K562 (cell line): ENCODE measurements around the gene BPNT1. TPM values are rescaled to one million over a fixed set of nuclear protein-coding genes. Genes with fewer than 3 reads are reported as not detected.

Experiments used
- ATAC-seq: fragments of 200-7000 bp; cut with Tn5 transposase; 3 replicates; pipeline ENCODE4 v1.9.1; 2020; ENCODE audit warnings: moderate library complexity
- BruUV-seq: library from RNA; stranded (reverse); fragments of 400-500 nt; replicated peaks from 2 replicates; lab custom pipeline; 2021; lab: Mats Ljungman, UMichigan
- CTCF ChIA-PET: fragments of 300-600 bp; formaldehyde crosslinking; extraction: SDS; loops from one replicate; lab custom pipeline; 2021; ENCODE audit warnings: low intra/inter-chr PET ratio; lab: Yijun Ruan, JAX
- POLR2A ChIA-PET: fragments of 300-600, 350-650 bp; sonication (Branson Sonifier 250); formaldehyde crosslinking; extraction: SDS; loops from one replicate; lab custom pipeline; 2021; ENCODE audit warnings: antibody characterized with exemption, inconsistent platforms; lab: Yijun Ruan, JAX
- DNase-seq, 4 experiments: peaks; one replicate each; pipeline versions ENCODE4 v3.0.0 to v3.0.0-alpha.2; 2011 to 2018; ENCODE audit warnings: low spot score in 3 of 4, mixed read lengths in 3 of 4; ENCODE audit errors: extremely low read depth in 1 of 4
- FAIRE-seq: peaks from 2 replicates; lab custom pipeline; 2011; peaks lifted over from hg19 to GRCh38; lab: Jason Lieb, UNC
- H2AFZ ChIP-seq: 2 replicates; pipeline ENCODE4 v1.6.0; 2011; ENCODE audit warnings: low read depth, low read length, control low read depth, inconsistent platforms
- H3K27ac ChIP-seq: fragments of 200-600 bp; 3 replicates; pipeline ENCODE4 v1.8.0; 2011; ENCODE audit warnings: low read depth, mild to moderate bottlenecking, control low read depth, inconsistent platforms, low read length, moderate library complexity, mixed read lengths; ENCODE audit errors: extremely low read depth
- H3K27me3 ChIP-seq, 2 experiments: fragments of 300-600 bp in 1 of 2; 2 replicates in 1 of 2; 3 replicates in 1 of 2; pipeline versions ENCODE4 v1.6.0 to v1.8.0; 2011; ENCODE audit warnings: inconsistent platforms in 2 of 2, low read length in 2 of 2, mild to moderate bottlenecking in 1 of 2, mixed read lengths in 1 of 2, moderate library complexity in 1 of 2; ENCODE audit not compliant: control insufficient read depth in 2 of 2, insufficient read depth in 2 of 2
- H3K36me3 ChIP-seq: fragments of 300-600 bp; 3 replicates; pipeline ENCODE4 v1.8.0; 2011; ENCODE audit warnings: mild to moderate bottlenecking, low read length, inconsistent platforms; ENCODE audit not compliant: control insufficient read depth, insufficient read depth
- H3K4me1 ChIP-seq, 2 experiments: fragments of 200-600 bp in 1 of 2; replicated peaks in 1 of 2; 2 replicates in 1 of 2; 3 replicates in 1 of 2; pipeline versions ENCODE4 v1.5.1 to v1.8.0; 2011; ENCODE audit warnings: inconsistent platforms in 2 of 2, low read length in 2 of 2, mild to moderate bottlenecking in 1 of 2, mixed read lengths in 1 of 2, moderate library complexity in 1 of 2; ENCODE audit not compliant: control insufficient read depth in 2 of 2, insufficient read depth in 2 of 2
- H3K4me2 ChIP-seq: 2 replicates; pipeline ENCODE4 v1.6.1; 2011; ENCODE audit warnings: low read length, control low read depth, inconsistent platforms, mixed read lengths; ENCODE audit not compliant: insufficient read depth
- H3K4me3 ChIP-seq: fragments of 200-600 bp; sonication (generic), shearing (Covaris generic); 2 replicates; pipeline ENCODE4 v1.5.1; 2016; ENCODE audit warnings: control low read depth, inconsistent platforms
- H3K79me2 ChIP-seq: fragments of 200-600 bp; 3 replicates; pipeline ENCODE4 v1.8.0; 2011; ENCODE audit warnings: low read length, inconsistent platforms; ENCODE audit not compliant: control insufficient read depth, insufficient read depth
- H3K9ac ChIP-seq, 2 experiments: 2 replicates each; pipeline versions ENCODE4 v1.6.0 to v1.6.1; 2011; ENCODE audit warnings: low read depth in 2 of 2, low read length in 2 of 2, control low read depth in 1 of 2, inconsistent platforms in 1 of 2, mild to moderate bottlenecking in 1 of 2, mixed read lengths in 1 of 2; ENCODE audit not compliant: insufficient read depth in 1 of 2
- H3K9me1 ChIP-seq: one replicate; pipeline ENCODE4 v1.6.0; 2011; ENCODE audit warnings: inconsistent platforms, mild to moderate bottlenecking, low read length, moderate library complexity; ENCODE audit not compliant: control insufficient read depth, insufficient read depth
- H3K9me3 ChIP-seq: replicated peaks from 2 replicates; pipeline ENCODE4 v1.5.1; 2011; ENCODE audit warnings: low read depth, low read length, inconsistent platforms; ENCODE audit not compliant: control insufficient read depth, insufficient read depth
- H4K20me1 ChIP-seq: replicated peaks from 2 replicates; pipeline ENCODE4 v1.6.1; 2011; ENCODE audit warnings: low read length, inconsistent platforms, mixed read lengths; ENCODE audit not compliant: control insufficient read depth, insufficient read depth
- COPS2 ChIP-seq: fragments of 450-650 bp; conservative IDR thresholded peaks from 2 replicates; pipeline ENCODE4 v1.6.1; 2016; ENCODE audit warnings: mild to moderate bottlenecking, moderate library complexity
- GABPA ChIP-seq: fragments of 200-800 bp; sonication (Bioruptor generic); conservative IDR thresholded peaks from 2 replicates; pipeline ENCODE4 v1.6.1; 2016; ENCODE audit warnings: low read depth, missing genetic modification characterization, missing compliant biosample characterization
- KAT2B ChIP-seq: IDR thresholded peaks from one replicate; pipeline ENCODE4 v1.6.1; 2012; ENCODE audit warnings: low read depth, mild to moderate bottlenecking, control low read depth, inconsistent platforms, low read length, moderate library complexity
- KDM5B ChIP-seq: fragments of 200-600 bp; sonication (generic); IDR thresholded peaks from 2 replicates; pipeline ENCODE4 v1.6.1; 2012; ENCODE audit warnings: low read depth, mild to moderate bottlenecking, moderate library complexity, low read length, control low read depth, inconsistent platforms; ENCODE audit not compliant: insufficient replicate concordance
- MTF1 ChIP-seq: fragments of 250-450 bp; sonication (Bioruptor Pico); IDR thresholded peaks from 2 replicates; pipeline ENCODE4 v1.9.0; 2021; ENCODE audit warnings: moderate library complexity, mild to moderate bottlenecking, inconsistent platforms, borderline replicate concordance
- MYBL2 ChIP-seq, 2 experiments: fragments of 450-650 bp in 1 of 2; sonication (generic) in 1 of 2; formaldehyde crosslinking in 1 of 2; IDR thresholded peaks; 2 replicates each; pipeline versions ENCODE4 v1.6.1 to v1.8.1; 2017 to 2022; ENCODE audit warnings: borderline replicate concordance in 1 of 2, inconsistent platforms in 1 of 2, low read depth in 1 of 2, mild to moderate bottlenecking in 1 of 2, missing genetic modification reagents in 1 of 2, moderate library complexity in 1 of 2
- NR0B1 ChIP-seq: fragments of 450-650 bp; IDR thresholded peaks from one replicate; pipeline ENCODE4 v1.6.1; 2018; ENCODE audit warnings: mild to moderate bottlenecking, moderate library complexity; ENCODE audit not compliant: partially characterized antibody
- PRPF4 ChIP-seq: fragments of 200-400 bp; formaldehyde crosslinking; IDR thresholded peaks from one replicate; pipeline ENCODE4 v1.6.1; 2017; ENCODE audit warnings: low read length, low read depth, mild to moderate bottlenecking; ENCODE audit not compliant: insufficient read depth, poor library complexity, severe bottlenecking
- SRSF9 ChIP-seq: fragments of 200-400 bp; formaldehyde crosslinking; IDR thresholded peaks from 2 replicates; pipeline ENCODE4 v1.6.1; 2017; ENCODE audit warnings: low read depth, low read length, borderline replicate concordance
- ZFX ChIP-seq: sonication (generic); formaldehyde crosslinking; IDR thresholded peaks from 2 replicates; pipeline ENCODE4 v1.8.0; 2022; ENCODE audit warnings: mild to moderate bottlenecking, missing genetic modification reagents, moderate library complexity
- ZNF75A ChIP-seq: fragments of 450-650 bp; formaldehyde crosslinking; IDR thresholded peaks from 2 replicates; pipeline ENCODE4 v1.4.0; 2020; ENCODE audit warnings: mild to moderate bottlenecking
- WGBS: fragments of 100-300 bp; shearing (Covaris generic); methylation state at CpG from one replicate; pipeline ENCODE4 v1.1.6; 2016; ENCODE audit warnings: low coverage, mixed read lengths; ENCODE audit not compliant: insufficient coverage; ENCODE audit errors: missing lambda C conversion rate; 5-methylcytosine and 5-hydroxymethylcytosine counted together
- in situ Hi-C: fragments of 300-500 bp; cut with MboI; formaldehyde crosslinking; loops from 4 replicates; pipeline ENCODE4 v1.15.0; 2018; ENCODE audit warnings: inconsistent platforms, mixed read lengths
- intact Hi-C: fragments of 100-400 bp; cut with micrococcal nuclease; formaldehyde crosslinking; loops from 2 replicates; pipeline ENCODE4 v1.14.2; 2022
- polyA plus RNA-seq, 8 experiments: library from polyadenylated mRNA; depleted of rRNA in 4 of 8; stranded (reverse) in 5 of 8; unstranded in 3 of 8; fragments of >200 nt; fragmentation: Nextera tagmentation in 2 of 8; fragmentation: Illumina TruSeq in 1 of 8; extraction: Ambion mirVana in 2 of 8; extraction: Trizol in 1 of 8; gene quantifications; 2 replicates each; pipeline versions ENCODE4 v1.2.1 to v1.2.3, GENCODE V29; 2011 to 2014; ENCODE audit warnings: inconsistent platforms in 1 of 8, missing spikeins in 1 of 8
- total RNA-seq, 7 experiments: library from RNA; depleted of rRNA in 6 of 7; stranded (reverse); fragments of >200 nt in 6 of 7; fragmentation: Illumina TruSeq in 2 of 7; extraction: Trizol in 2 of 7; gene quantifications; 2 replicates each; pipeline versions ENCODE4 v1.2.1 to v1.2.3, GENCODE V29; 2011 to 2021; ENCODE audit warnings: low replicate concordance in 1 of 7
- TF ChIP-seq, protein P1 (sequence below): fragments of 450-650 bp; formaldehyde crosslinking; IDR thresholded peaks from 2 replicates; pipeline ENCODE4 v1.4.0; 2022; ENCODE audit warnings: missing genetic modification characterization

BPNT1 gene
- total and polyA plus RNA-seq, 9 of the 15 experiments (the other 6 are each of a cell fraction or from before 2014, with no cell fraction given) = 30.2 to 73.8 (median 40.5) TPM

- TF ChIP-seq ZFX (CRISPR knock-in tag) = no peak
- TF ChIP-seq, protein P1, sequence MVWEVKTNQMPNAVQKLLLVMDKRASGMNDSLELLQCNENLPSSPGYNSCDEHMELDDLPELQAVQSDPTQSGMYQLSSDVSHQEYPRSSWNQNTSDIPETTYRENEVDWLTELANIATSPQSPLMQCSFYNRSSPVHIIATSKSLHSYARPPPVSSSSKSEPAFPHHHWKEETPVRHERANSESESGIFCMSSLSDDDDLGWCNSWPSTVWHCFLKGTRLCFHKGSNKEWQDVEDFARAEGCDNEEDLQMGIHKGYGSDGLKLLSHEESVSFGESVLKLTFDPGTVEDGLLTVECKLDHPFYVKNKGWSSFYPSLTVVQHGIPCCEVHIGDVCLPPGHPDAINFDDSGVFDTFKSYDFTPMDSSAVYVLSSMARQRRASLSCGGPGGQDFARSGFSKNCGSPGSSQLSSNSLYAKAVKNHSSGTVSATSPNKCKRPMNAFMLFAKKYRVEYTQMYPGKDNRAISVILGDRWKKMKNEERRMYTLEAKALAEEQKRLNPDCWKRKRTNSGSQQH = no peak
- TF ChIP-seq MYBL2 (IDR thresholded peaks at IDR 0.05; ENCODE audit: low read depth) = no peak
- TF ChIP-seq MYBL2 (CRISPR knock-in tag; IDR thresholded peaks at IDR 0.05; ENCODE audit: borderline replicate concordance) = no peak
- TF ChIP-seq NR0B1 = no peak
Observed at GRCh38 chr1:220032911-220033310, 56.7 kb downstream of the BPNT1 start (continued).

GRCh38 chr1:220031287-220031686 is 58.3 kb downstream of the BPNT1 start:
- Histone ChIP-seq H3K27me3 (no peaks in the 10 kb centered on the region), H3K9me3 (no peaks in the 10 kb centered on the region), H2AFZ (no peak overlapping the region), H3K27ac (no peak overlapping the region), H3K9ac (no peak overlapping the region), H3K79me2 (peaks cover 32% of the 10 kb centered on the region), H3K4me3 (no peak overlapping the region), H3K9me1 (no peaks in the 10 kb centered on the region), H3K4me2 (no peak overlapping the region)
- in situ Hi-C loops = no loop called here
- FAIRE-seq = no peak
- no peak for ATAC-seq
- CTCF ChIA-PET = no interaction called here
- DNase-seq = no peak
- WGBS = 91% methylated on average over 2 of the region's 2 CpGs
- POLR2A ChIA-PET = interaction anchor here (1.3 to 1.6 kb wide), 3 partner anchors 8 to 28 kb away, joined by 3 to 11 read pairs (median 3); no protein-coding TSS in a partner anchor
- TSS peak; percentile 3 for BruUV-seq
- TF ChIP-seq PRPF4 = no peak
- TF ChIP-seq KDM5B = no peak
- TF ChIP-seq SRSF9 = no peak
- TF ChIP-seq GABPA (tag) = no peak
- TF ChIP-seq KAT2B = no peak
- TF ChIP-seq COPS2 = no peak
- no peak for TF ChIP-seq ZNF75A (CRISPR knock-in tag)
- TF ChIP-seq MTF1 (CRISPR knock-in tag) = no peak
- TF ChIP-seq, all 486 proteins: peak for 0
- intact Hi-C loops = no loop called here
- Histone ChIP-seq H3K4me1 (no peaks in the 10 kb centered on the region), H4K20me1 (no peaks in the 10 kb centered on the region), H3K36me3 (peaks cover 76% of the 10 kb centered on the region)
